NCI-H2081 treated with DMSO at 0.1 percent for 48 hours (cell line): ENCODE data around the gene CTNNA3.
"Not testable (repeated sequence)": the region's sequence is repeated elsewhere in the genome, so short reads cannot be mapped to it uniquely, and the experiment has no call there.

Source experiments
- DNase-seq: peaks from one replicate; lab custom pipeline; 2025; lab: John Stamatoyannopoulos, UW

Gene CTNNA3

DNA sequence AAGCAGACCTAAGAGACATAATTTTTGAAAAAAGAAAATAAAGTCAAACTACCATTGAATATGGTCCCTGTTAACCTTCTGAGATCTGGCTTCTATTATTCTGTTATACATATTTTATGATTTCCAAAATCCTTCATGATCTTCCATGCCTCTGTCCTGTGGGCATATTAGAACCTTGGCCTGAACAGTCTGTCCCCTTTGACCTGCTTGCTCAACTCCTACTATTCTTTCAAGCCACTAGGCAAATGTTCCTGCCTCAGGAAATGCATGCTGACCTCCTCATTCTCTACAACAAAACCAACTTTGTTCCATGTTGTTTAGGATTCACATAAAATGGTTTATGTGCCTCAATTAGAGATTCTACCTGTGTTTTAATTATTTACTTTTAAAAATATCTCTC is 1315.0 kb downstream of the CTNNA3 start:
- DNase-seq: no peak

GRCh38 chr10:66378117-66378876 is 1317.7 kb downstream of the CTNNA3 start:
- no peak for DNase-seq

DNA sequence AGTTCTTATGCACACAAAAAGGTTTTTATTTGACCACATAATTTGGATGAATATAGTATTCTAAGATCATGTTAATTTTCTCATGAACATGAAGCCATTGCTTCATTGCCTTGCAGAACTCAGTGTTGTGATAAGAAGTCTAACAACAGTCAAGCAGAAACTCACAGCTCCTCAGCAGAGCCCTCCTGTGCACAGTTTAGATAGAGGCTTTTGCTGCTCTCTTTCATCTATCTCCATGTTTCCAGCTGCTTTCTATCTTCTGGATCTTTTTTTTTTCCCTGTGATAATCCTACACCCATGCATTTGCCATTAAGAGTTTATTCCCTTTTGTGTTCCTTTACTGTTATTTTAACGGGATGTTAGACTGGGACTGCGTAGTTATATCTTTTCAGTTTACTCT is 1327.8 kb downstream of the CTNNA3 start:
- DNase-seq: no peak

GRCh38 chr10:66366163-66366562 is 1329.8 kb downstream of the CTNNA3 start:
- DNase-seq: no peak

- DNase-seq: no peak
Measured at GRCh38 chr10:66365686-66366085, 1330.3 kb downstream of the CTNNA3 start.

DNA sequence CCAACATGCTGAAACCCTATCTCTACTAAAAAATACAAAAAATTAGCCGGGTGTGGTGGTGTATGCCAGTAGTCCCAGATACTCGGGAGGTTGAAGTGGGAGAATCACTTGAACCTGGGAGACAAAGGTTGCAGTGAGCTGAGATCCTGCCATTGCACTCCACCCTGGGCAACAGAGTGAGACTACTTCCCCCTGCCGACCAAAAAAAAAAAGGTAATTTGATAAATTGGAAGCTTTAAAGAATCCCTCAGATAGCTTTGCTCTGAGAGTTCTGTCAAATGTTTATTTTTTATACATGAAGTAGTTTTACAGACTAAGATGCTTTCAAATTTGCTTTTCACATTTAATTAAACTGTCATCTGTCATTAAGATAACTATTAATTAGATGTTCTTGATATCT is 1333.5 kb downstream of the CTNNA3 start:
- DNase-seq: no peak

- DNase-seq: not testable (repeated sequence)
Measured at GRCh38 chr10:66353822-66354221, 1342.2 kb downstream of the CTNNA3 start.

DNA sequence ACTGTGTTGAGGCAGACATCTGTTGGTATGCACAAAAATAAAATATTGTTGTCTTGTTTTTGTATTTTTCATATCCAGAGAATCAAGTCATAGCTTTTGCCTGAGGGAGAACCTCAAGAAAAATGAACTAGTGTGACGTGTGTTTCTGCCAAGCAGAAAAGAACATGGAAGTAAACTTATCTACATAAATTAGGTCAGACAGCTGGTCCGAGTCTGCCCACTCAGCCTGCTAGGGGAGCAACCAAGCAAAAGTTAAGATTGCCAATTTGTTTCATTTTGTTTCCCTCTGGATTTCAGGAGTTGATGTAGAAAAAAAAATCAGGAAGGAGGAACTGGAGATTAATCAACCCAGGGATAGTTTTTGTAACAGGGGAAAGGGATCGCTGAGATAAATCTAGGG is 1342.6 kb downstream of the CTNNA3 start:
- no peak for DNase-seq

DNA sequence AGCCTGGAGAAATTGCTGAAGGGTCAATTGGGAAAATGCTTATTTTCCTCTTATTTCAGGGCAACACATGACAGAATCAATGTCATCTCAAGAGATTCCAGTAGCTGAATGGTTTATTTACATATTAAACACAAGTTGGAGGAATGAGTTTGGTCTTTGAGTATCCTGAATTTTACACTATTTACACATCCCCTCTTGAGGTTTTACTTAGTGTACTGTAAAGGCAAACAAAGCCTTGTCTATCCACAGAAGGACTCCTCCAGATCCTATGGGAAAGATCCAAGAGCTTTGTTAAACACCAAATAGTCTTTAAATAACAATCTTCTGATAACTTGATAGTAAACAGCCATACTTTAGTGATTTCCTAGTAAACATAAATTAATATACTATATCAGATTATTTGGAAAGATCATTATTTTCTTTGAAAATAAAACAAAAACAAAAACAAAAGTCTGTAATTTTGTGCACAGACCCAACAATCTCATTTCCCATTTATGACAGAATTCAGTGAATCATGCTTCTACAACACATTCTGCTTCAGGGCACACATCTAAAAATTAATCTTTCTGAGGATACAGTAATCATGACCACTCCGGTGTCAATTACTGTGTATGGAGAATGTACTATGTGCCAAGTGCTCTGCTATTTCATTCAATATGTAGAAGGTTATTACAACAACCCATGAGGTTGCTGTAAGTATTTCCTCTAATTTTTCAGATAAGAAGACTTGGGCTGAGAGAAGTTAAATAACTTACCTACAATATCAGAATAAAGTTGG is 1345.2 kb downstream of the CTNNA3 start:
- DNase-seq: no peak

GRCh38 chr10:66349726-66350125 is 1346.3 kb downstream of the CTNNA3 start:
- no peak for DNase-seq

- DNase-seq: no peak
Measured at GRCh38 chr10:66349076-66349475, 1346.9 kb downstream of the CTNNA3 start.

DNA sequence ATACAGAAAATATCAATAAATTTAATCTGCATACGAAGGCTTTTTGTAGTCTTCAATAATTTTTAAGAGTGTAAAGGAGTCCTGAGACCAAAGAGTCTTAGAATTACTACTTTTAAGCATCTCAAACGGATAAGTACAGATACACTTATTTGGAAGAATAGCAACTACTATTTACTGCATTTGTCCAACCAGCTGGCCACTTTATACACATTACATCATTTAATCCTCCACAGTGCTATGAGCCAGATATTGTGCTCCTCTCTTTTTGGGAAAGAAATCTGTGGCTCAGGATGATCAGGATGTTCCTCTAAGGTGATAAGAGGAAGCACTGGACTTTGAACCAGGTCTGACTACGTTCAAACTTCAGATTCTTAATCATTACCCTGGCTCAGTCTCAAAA is 1358.8 kb downstream of the CTNNA3 start:
- DNase-seq: no peak

GRCh38 chr10:66336791-66337190 is 1359.2 kb downstream of the CTNNA3 start:
- DNase-seq: no peak

- not testable (repeated sequence) for DNase-seq
Measured at GRCh38 chr10:66335753-66336152, 1360.2 kb downstream of the CTNNA3 start.

DNA sequence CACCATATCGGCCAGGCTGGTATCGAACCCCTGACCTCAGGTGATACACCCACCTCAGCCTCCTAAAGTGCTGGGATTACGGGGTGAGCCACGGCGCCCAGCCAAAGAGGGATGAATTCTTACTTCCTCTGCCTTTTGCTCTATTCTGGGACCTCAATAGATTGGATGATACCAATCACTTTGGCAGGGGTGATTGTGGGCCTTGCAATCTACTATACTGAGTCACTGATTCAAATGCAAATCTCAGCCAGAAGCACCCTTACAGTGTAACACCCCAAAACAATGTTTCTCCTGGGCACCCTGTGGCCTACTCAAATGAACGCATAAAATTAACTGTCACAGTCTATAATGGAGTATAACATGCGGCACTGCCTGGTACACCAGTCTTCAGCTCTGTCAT is 1366.8 kb downstream of the CTNNA3 start:
- no peak for DNase-seq

DNA sequence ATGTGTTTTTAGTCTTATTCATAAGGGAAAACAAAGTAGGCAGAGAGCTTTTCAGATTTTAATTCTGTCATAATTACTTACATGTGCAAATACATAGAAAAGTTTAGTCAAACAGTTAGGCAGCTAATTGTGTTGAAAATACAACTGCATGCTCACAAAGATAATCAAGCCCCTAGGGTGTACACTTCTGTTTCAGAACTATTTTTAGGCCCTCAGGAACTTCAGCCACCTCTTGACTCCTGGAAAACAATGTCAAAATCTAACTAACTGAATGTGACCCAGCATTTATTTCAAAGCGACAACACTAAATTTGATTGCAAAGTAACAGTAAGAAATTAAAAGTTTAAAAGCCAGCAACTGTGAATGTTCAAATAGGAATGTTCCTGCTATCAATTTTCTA is 1369.1 kb downstream of the CTNNA3 start:
- no peak for DNase-seq

DNA sequence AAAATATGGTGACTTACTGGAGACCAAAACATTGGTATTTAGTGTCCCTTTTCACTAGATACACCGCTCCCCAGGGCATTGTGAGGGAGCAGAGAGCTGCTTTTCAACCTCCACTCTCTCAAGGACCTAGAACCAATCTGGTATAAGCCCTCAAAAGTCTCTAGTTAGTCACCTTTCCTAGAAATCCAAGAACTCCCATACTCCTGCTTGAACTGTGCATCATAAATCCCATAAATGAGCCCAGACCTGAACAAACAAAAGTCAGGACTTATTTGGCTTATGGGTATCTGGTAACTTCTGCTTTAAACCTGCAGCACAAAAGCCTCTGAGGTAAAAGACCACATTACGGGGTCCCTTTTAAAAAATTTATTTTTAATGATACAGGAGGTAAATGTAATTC is 1373.2 kb downstream of the CTNNA3 start:
- DNase-seq: no peak

DNA sequence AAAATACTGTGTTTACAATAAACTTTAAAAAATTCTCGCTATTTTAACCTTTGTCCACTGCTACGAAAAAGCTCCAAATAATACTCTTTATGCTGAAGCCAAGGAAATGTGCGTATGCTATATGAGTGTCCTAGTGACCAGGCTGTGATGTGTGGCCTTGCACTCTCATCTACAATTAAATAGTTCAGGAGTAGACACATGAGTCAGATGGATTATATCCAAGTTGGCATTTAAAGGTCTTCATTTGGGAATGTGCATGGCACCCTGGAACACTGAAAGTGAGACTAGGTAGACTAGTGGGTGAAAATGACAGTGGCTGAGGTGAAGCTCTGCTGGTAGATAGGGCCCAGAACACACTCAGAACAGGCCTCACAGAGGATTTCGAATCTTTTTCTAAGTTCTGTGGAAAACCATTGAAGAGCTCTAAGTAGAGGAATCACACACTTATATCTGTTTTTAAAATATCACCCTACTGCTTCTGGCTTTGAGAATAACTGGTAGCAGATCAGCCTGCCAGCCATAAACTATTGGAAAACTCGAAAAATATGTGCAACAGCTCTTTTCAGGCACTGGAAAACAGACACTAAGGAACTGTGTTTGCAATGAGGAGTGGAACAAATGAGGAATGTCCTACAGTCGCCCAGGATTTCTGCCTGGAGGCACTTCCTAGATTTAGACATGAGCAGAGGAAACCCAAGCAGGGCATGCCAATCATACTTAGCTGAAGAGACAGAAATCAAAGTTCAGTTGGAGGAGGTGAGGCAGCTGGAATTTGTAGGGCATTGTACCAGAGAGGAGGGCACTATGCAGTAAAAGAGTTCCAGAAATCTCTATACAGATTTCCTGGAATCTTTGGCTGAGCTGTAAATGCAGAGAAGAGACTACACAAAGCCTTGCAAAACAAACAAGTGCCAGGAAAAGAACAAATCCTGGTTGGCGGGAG is 1374.0 kb downstream of the CTNNA3 start:
- no peak for DNase-seq

DNA sequence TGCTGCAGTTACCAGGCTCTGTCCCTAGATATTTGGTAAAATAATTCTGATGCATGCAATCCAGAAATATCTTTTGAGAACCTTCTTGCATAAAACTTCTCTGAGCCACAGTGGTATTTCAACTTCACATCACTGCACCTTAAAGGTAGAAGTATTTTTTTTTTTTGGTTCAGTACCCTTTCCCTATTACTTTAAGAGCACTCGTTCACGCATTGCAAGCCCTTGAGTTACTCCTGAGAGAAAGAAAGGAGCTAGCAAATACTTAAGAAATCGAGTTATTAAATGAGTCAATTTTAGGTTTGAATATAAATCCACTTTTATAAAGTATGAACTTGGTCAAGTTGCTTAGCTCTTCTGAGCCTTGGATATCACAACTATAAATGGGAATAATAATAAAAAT is 1377.2 kb downstream of the CTNNA3 start:
- DNase-seq: no peak

DNA sequence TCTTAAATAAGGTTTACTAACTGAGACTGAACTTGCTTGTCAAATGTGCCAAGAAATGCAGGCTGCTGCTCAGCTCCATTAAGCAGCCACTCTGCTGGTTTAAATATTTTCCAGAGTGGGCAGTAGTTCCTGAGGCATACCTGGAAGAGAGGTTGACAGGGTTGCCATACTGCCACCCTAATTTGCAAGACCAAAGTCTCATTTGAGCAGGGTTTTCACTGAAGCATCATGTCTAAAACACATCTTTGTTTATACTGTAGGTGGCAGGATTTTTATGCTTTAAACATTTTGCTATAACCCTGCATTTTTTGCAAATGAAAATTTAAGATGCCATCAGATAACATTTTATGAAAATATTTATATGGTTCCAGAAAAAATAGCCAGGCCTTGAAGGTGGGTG is 1388.2 kb downstream of the CTNNA3 start:
- DNase-seq: no peak

DNA sequence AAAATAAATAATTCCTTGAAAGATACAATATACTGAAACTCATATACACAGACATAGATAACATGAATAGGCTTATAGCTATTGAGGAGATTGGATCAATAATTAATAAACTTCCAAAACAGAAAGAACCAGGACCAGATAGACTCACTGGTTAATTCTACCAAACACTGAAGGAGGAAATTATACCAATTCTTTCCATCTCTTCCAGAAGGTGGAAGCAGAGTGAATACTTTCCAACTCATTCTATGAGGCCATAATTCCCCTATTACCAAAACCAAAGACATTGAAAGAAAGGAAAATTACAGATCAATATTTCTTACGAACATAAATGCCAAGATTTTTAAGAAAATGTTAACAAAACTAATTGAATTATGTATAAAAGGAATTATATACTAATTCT is 1394.9 kb downstream of the CTNNA3 start:
- no peak for DNase-seq

- no peak for DNase-seq
Measured at GRCh38 chr10:66295602-66296001, 1400.4 kb downstream of the CTNNA3 start.
